ENCODE data around the gene FOSB. TPM values are rescaled to one million over a fixed set of nuclear protein-coding genes. Genes with fewer than 3 reads are reported as not detected.

Gene FOSB
- total and polyA plus RNA-seq, 2 experiments from 2014 or later = 0.55 to 1.9 TPM

- Mint-ChIP-seq H3K27ac (no peak overlapping the region), H3K36me3 (ENCODE audit: low read depth) (peaks cover 4% of the 10 kb centered on the region; the same call in 1 of the 3 replicates), H3K4me1 (peaks cover 49% of the 10 kb centered on the region), H3K4me3 (peak overlapping the region; percentile 66), H3K9me3 (no peaks in the 10 kb centered on the region; the same call in 2 of the 3 replicates), H3K27me3 (ENCODE audit: insufficient read depth, low read depth, poor library complexity) (peaks cover 39% of the 10 kb centered on the region)
- peaks cover 2% of the 10 kb centered on the region; the same call in 1 of the 2 replicates for H4K20me1 ChIP-seq (replicated peaks; ENCODE audit: insufficient read depth)
- H3K9me2 ChIP-seq (ENCODE audit: insufficient read depth) = no peaks in the 10 kb centered on the region
- ATAC-seq (peak; percentile 2; the same call in 1 of the 3 replicates), DNase-seq (ENCODE audit: low spot score) (peak; percentile 82)
- peaks cover 15% of the 10 kb centered on the region; the same call in 1 of the 2 replicates for H3K27me3 ChIP-seq (ENCODE audit: insufficient read depth)
- H3K27ac ChIP-seq (ENCODE audit: low read depth) = peak overlapping the region; percentile 74
- peak overlapping the region; percentile 78 for H3K4me2 ChIP-seq
- TF ChIP-seq ZNF462 (CRISPR knock-in tag; IDR thresholded peaks at IDR 0.05) (no peak), POLR2AphosphoS5 (IDR thresholded peaks at IDR 0.05; ENCODE audit: low read depth) (no peak), ZNF331 (CRISPR knock-in tag; IDR thresholded peaks at IDR 0.05; ENCODE audit: low read depth) (no peak), JUNB (IDR thresholded peaks at IDR 0.05; ENCODE audit: unreplicated experiment) (no peak), NANOG (IDR thresholded peaks at IDR 0.05; ENCODE audit: borderline replicate concordance) (no peak), ZNF114 (CRISPR knock-in tag; IDR thresholded peaks at IDR 0.05) (no peak), REST (IDR thresholded peaks at IDR 0.05; ENCODE audit: unreplicated experiment) (no peak), EZH2 (IDR thresholded peaks at IDR 0.05; ENCODE audit: low read depth, unreplicated experiment) (no peak), CREB1 (CRISPR knock-in tag; IDR thresholded peaks at IDR 0.05; ENCODE audit: low read depth) (no peak), STAT1 (IDR thresholded peaks at IDR 0.05; ENCODE audit: unreplicated experiment) (no peak), ETS1 (IDR thresholded peaks at IDR 0.05) (no peak), CTCF (conservative IDR thresholded peaks at IDR 0.05; ENCODE audit: low read depth in 2 of 2) (no peak), EZH2phosphoT487 (IDR thresholded peaks at IDR 0.05; ENCODE audit: unreplicated experiment) (no peak)
- peaks cover 19% of the 10 kb centered on the region; the same call in 1 of the 2 replicates for H3K4me1 ChIP-seq (ENCODE audit: insufficient read depth)
- H3K4me3 ChIP-seq = peak overlapping the region; percentile 59
- no peak overlapping the region for H2AFZ ChIP-seq
- H3K79me2 ChIP-seq (replicated peaks; ENCODE audit: insufficient read depth) = no peaks in the 10 kb centered on the region
- H3K36me3 ChIP-seq (ENCODE audit: insufficient read depth) = no peaks in the 10 kb centered on the region
- peaks cover 14% of the 10 kb centered on the region for H3F3A ChIP-seq (replicated peaks; ENCODE audit: low read depth)
Measured at GRCh38 chr19:45497791-45498190, 30.0 kb downstream of the FOSB start.

Measured in GM23338 (cell line).